HEK293T (cell line): ENCODE data around the gene TYR.

Experiments used
- CTCF ChIA-PET: fragments of 350-600 bp; formaldehyde crosslinking; extraction: SDS; loops from one replicate; lab custom pipeline; 2021; ENCODE audit warnings: antibody characterized with exemption, inconsistent platforms; lab: Yijun Ruan, JAX
- POLR2A ChIA-PET: fragments of 350-600 bp; formaldehyde crosslinking; extraction: SDS; loops from one replicate; lab custom pipeline; 2020; ENCODE audit warnings: antibody characterized with exemption, inconsistent platforms; lab: Yijun Ruan, JAX
- DNase-seq: peaks from one replicate; pipeline ENCODE4 v3.0.0; 2012; ENCODE audit warnings: mixed read lengths; ENCODE audit errors: extremely low spot score
- ARNT ChIP-seq: fragments of 450-650 bp; IDR thresholded peaks from 2 replicates; pipeline ENCODE4 v1.6.1; 2017; ENCODE audit warnings: mild to moderate bottlenecking
- BHLHE40 ChIP-seq: fragments of 450-650 bp; IDR thresholded peaks from 2 replicates; pipeline ENCODE4 v1.6.1; 2016; ENCODE audit warnings: mild to moderate bottlenecking, moderate library complexity, borderline replicate concordance
- CTBP1 ChIP-seq: fragments of 450-650 bp; IDR thresholded peaks from 2 replicates; pipeline ENCODE4 v1.6.1; 2016; ENCODE audit warnings: borderline replicate concordance
- ELF4 ChIP-seq: fragments of 450-650 bp; IDR thresholded peaks from 2 replicates; pipeline ENCODE4 v1.6.1; 2017; ENCODE audit warnings: antibody characterized with exemption
- FOXA1 ChIP-seq: fragments of 450-650 bp; IDR thresholded peaks from 2 replicates; pipeline ENCODE4 v1.6.1; 2016; ENCODE audit warnings: mild to moderate bottlenecking
- FOXK2 ChIP-seq: fragments of 450-650 bp; IDR thresholded peaks from 2 replicates; pipeline ENCODE4 v1.6.1; 2016; ENCODE audit warnings: mild to moderate bottlenecking
- FOXM1 ChIP-seq: fragments of 450-650 bp; IDR thresholded peaks from 2 replicates; pipeline ENCODE4 v1.6.1; 2017; ENCODE audit warnings: mild to moderate bottlenecking, borderline replicate concordance
- HDGF ChIP-seq: fragments of 450-650 bp; IDR thresholded peaks from 2 replicates; pipeline ENCODE4 v1.6.1; 2017; ENCODE audit warnings: antibody characterized with exemption, borderline replicate concordance
- L3MBTL2 ChIP-seq: fragments of 450-650 bp; conservative IDR thresholded peaks from 2 replicates; pipeline ENCODE4 v1.6.1; 2016; ENCODE audit warnings: mild to moderate bottlenecking
- LEF1 ChIP-seq: fragments of 450-650 bp; IDR thresholded peaks from 2 replicates; pipeline ENCODE4 v1.6.1; 2017; ENCODE audit warnings: mild to moderate bottlenecking, borderline replicate concordance
- NFRKB ChIP-seq: fragments of 450-650 bp; IDR thresholded peaks from 2 replicates; pipeline ENCODE4 v1.6.1; 2016; ENCODE audit warnings: mild to moderate bottlenecking, moderate library complexity
- SP1 ChIP-seq: fragments of 450-650 bp; IDR thresholded peaks from 2 replicates; pipeline ENCODE4 v1.6.1; 2017
- SUZ12 ChIP-seq: fragments of 450-650 bp; IDR thresholded peaks from 2 replicates; pipeline ENCODE4 v1.6.1; 2016; ENCODE audit warnings: mild to moderate bottlenecking
- TARDBP ChIP-seq: fragments of 450-650 bp; IDR thresholded peaks from 2 replicates; pipeline ENCODE4 v1.6.1; 2016
- ZNF384 ChIP-seq: fragments of 450-650 bp; IDR thresholded peaks from 2 replicates; pipeline ENCODE4 v1.6.1; 2016
- TF ChIP-seq, protein P1 (sequence below): fragments of 450-650 bp; IDR thresholded peaks from 2 replicates; pipeline ENCODE4 v1.6.1; 2016

Gene TYR

GRCh38 chr11:89177691-89178231, at the start of gene TYR:
TYR (plus strand) TSS chr11:89177875; CDS start chr11:89177954, 79 bp downstream.
- CTCF ChIA-PET: interaction anchor here (0.7 kb wide), 1 partner anchor 13 kb away, joined by 4 read pairs; no protein-coding TSS in a partner anchor
- TF ChIP-seq SP1 (no peak), FOXM1 (no peak), L3MBTL2 (no peak), LEF1 (no peak), ARNT (no peak), SUZ12 (no peak), CTBP1 (no peak), FOXK2 (no peak), BHLHE40 (no peak), HDGF (no peak), ELF4 (no peak), FOXA1 (no peak), NFRKB (no peak), ZNF384 (no peak), TARDBP (no peak)
- TF ChIP-seq, protein P1, sequence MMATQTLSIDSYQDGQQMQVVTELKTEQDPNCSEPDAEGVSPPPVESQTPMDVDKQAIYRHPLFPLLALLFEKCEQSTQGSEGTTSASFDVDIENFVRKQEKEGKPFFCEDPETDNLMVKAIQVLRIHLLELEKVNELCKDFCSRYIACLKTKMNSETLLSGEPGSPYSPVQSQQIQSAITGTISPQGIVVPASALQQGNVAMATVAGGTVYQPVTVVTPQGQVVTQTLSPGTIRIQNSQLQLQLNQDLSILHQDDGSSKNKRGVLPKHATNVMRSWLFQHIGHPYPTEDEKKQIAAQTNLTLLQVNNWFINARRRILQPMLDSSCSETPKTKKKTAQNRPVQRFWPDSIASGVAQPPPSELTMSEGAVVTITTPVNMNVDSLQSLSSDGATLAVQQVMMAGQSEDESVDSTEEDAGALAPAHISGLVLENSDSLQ: no peak
- POLR2A ChIA-PET: no interaction called here
- DNase-seq: no peak

DNA sequence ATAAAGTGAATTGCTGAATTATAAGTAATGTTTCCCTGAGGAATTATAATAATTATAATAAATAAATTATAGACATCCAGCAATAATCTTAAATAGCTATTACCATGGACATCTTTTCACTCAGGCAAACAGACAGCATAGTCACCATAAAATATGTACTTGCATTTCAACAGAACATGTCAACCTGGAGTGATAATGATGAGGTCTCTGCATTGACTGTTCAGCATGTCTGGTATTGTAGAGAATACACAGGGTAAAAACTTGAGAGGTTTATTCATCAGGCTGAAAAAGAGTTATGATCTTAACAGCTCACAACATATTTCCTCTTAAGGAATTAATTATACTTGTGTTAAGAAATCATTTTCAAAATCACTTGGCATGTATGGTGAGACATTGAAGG, 41.1 kb upstream of the TYR start:
- ChIA-PET POLR2A (no interaction called here), CTCF (no interaction called here)
- TF ChIP-seq FOXA1 (no peak), FOXM1 (no peak), TARDBP (no peak), ARNT (no peak), SP1 (no peak), CTBP1 (no peak), L3MBTL2 (no peak)
- TF ChIP-seq, protein P1: no peak
- DNase-seq: no peak

- CTCF ChIA-PET: no interaction called here
- DNase-seq: no peak
Measured at GRCh38 chr11:89147229-89147628, 30.4 kb upstream of the TYR start.

DNA sequence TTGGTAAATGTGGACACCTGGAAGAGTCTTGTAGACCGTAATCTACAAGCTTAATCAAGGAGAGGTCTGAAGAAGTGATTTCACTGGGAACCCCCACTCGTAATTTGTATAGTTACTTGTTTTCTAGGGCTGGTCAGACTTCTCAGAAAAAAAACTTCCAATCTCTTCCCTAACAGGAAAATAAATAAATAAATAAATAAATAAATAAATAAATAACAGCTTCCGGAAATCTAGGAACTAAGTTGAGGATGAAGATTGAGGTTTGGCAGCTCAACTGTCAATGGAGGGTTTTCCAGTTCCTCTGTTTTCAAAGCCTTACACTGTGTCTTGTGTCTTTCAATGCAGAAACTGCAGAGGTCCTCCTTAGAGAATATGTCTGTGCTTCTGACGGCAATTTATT, 17.7 kb upstream of the TYR start:
- no peak for DNase-seq
- POLR2A ChIA-PET: no interaction called here
- TF ChIP-seq FOXK2 (no peak), CTBP1 (no peak), HDGF (no peak), ARNT (no peak)
- CTCF ChIA-PET: no interaction called here

More at GRCh38 chr11:89147229-89147628, 30.4 kb upstream of the TYR start:
- POLR2A ChIA-PET: no interaction called here
- TF ChIP-seq, protein P1: no peak

GRCh38 chr11:89161949-89162348, 15.7 kb upstream of the TYR start:
- POLR2A ChIA-PET: no interaction called here
- CTCF ChIA-PET: no interaction called here
- no peak for TF ChIP-seq CTBP1
- no peak for DNase-seq

- TF ChIP-seq FOXM1: no peak
- no peak for TF ChIP-seq SUZ12
- no peak for TF ChIP-seq FOXK2
- no peak for TF ChIP-seq FOXA1
- no peak for TF ChIP-seq ARNT
- TF ChIP-seq CTBP1: no peak
- TF ChIP-seq NFRKB: no peak
- TF ChIP-seq L3MBTL2: no peak
- TF ChIP-seq ZNF384: no peak
- TF ChIP-seq, protein P1: no peak
- no peak for TF ChIP-seq TARDBP
- TF ChIP-seq SP1: no peak
- no peak for TF ChIP-seq HDGF
- no peak for TF ChIP-seq LEF1
- no peak for TF ChIP-seq BHLHE40
- TF ChIP-seq ELF4: no peak
- DNase-seq: no peak
- ChIA-PET CTCF (no interaction called here), POLR2A (no interaction called here)
Measured at GRCh38 chr11:89163686-89164085, 14.0 kb upstream of the TYR start.

DNA sequence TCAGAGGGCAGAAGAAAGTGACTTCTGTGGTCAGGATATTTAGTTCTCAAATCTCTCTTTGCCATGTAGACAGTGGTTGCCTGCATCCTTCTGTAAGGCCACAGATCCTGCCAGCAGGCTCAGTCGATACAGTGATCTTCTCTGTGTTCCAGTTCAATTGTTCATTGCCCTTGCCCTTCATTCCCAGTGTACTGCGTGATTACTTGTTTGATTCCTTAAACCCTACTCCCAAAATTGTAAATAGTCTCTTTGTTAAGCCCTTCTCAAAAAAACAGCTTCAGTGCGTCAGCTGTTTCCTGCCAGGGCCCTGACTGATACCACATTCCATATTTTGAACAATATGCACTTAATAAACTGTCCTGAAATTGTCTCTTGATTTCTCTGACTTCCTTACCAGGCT, 9.3 kb upstream of the TYR start:
- no peak for TF ChIP-seq ZNF384
- no peak for TF ChIP-seq SP1
- no peak for TF ChIP-seq FOXA1
- POLR2A ChIA-PET: no interaction called here
- no peak for DNase-seq
- CTCF ChIA-PET: no interaction called here
